Right atrium auricular region (tissue), 2 donors: ENCODE results near the gene APOC3. TPM values are rescaled to one million over a fixed set of nuclear protein-coding genes. Genes with fewer than 3 reads are reported as not detected.

Source experiments
- DNase-seq: peaks from one replicate; pipeline ENCODE4 v3.0.0-alpha.2; 2019; ENCODE audit warnings: low spot score
- H3K27ac ChIP-seq, 2 donors: fragments of 200-600 bp; sonication (generic); 1 replicate in 1 of 2; 2 replicates in 1 of 2; pipeline ENCODE4 v1.5.1; 2016 to 2019
- H3K27me3 ChIP-seq, 2 donors: fragments of 200-600 bp; sonication (generic); one replicate each; pipeline versions ENCODE4 v1.5.1 to v1.6.0; 2017 to 2019
- H3K36me3 ChIP-seq: fragments of 200-600 bp; sonication (generic); one replicate; pipeline ENCODE4 v1.5.1; 2016
- H3K4me1 ChIP-seq, 2 donors: fragments of 200-600 bp; sonication (generic); one replicate each; pipeline versions ENCODE4 v1.5.1 to v1.6.0; 2017 to 2019
- H3K4me3 ChIP-seq, 2 donors: fragments of 200-600 bp; sonication (generic); 1 replicate in 1 of 2; 2 replicates in 1 of 2; pipeline ENCODE4 v1.5.1; 2017 to 2019; ENCODE audit warnings: mild to moderate bottlenecking in 1 of 2, moderate library complexity in 1 of 2
- H3K9me3 ChIP-seq, 2 donors: fragments of 200-600 bp; sonication (generic); one replicate each; pipeline ENCODE4 v1.5.1; 2019
- total RNA-seq, 2 donors: library from RNA; depleted of rRNA; stranded (reverse); fragments of >200 nt; gene quantifications; one replicate each; pipeline ENCODE4 v1.1.0, GENCODE V29; 2016
- TF ChIP-seq, protein P1 (sequence below), 2 donors: fragments of 200-600 bp; sonication (generic); IDR thresholded peaks; one replicate each; pipeline ENCODE4 v1.5.1; 2019; ENCODE audit warnings: antibody characterized with exemption in 2 of 2

The APOC3 gene
- total RNA-seq, 2 donors from 2014 or later, result not detected

DNA sequence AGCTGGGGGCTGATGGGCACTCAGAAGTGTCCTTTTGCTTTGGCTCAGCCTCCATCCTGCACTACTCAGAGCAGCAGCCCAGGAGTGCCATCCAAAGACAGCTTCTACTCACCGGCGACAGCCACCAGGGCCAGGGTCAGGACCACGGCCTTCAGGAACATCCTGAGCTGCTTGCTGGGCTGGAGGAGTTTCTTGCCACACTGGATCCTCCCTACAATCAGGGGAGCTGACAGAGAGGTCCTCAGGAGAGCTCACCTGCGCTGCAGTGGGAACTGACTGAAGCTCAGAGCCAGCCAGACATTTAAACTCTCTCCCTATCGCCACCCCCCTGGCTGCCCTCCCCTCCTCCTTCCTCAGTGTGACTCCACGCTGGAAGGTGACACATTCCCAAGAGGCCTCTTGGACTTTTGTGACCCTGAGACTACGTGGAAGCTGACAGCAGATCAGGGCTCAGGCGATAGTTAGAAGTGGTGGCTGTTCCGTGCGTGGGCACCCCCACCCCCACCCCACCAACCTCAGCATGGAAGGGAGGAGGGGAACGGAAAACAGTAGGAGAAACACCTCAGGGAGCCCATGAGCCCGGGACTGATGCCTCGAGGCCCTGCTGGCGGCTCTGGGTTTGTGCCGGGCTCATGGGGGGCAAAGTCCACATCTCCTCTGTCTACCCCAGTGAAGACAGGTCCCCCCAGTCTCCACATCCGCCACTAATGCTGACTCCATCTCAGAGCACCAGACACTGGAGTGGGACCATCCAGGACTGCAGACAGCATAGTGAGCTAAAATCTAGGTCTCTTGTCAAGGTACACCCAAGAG, 6.5 kb upstream of the APOC3 start, which contains the start of gene APOA4:
TSS of gene APOA4 (minus strand) at position 274 of the 813 bp plus-strand sequence. CDS start at position 161, 113 bp downstream.
- Histone ChIP-seq H3K27ac (no peak within 1 kb of the TSS), H3K27me3 (no peaks in the 10 kb centered on the region), H3K9me3 (no peaks in the 10 kb centered on the region), H3K4me3 (no peak within 1 kb of the TSS), H3K4me1 (no peaks in the 10 kb centered on the region), H3K36me3 (no peaks in the 10 kb centered on the region)
- no peak for DNase-seq
- TF ChIP-seq, protein P1, sequence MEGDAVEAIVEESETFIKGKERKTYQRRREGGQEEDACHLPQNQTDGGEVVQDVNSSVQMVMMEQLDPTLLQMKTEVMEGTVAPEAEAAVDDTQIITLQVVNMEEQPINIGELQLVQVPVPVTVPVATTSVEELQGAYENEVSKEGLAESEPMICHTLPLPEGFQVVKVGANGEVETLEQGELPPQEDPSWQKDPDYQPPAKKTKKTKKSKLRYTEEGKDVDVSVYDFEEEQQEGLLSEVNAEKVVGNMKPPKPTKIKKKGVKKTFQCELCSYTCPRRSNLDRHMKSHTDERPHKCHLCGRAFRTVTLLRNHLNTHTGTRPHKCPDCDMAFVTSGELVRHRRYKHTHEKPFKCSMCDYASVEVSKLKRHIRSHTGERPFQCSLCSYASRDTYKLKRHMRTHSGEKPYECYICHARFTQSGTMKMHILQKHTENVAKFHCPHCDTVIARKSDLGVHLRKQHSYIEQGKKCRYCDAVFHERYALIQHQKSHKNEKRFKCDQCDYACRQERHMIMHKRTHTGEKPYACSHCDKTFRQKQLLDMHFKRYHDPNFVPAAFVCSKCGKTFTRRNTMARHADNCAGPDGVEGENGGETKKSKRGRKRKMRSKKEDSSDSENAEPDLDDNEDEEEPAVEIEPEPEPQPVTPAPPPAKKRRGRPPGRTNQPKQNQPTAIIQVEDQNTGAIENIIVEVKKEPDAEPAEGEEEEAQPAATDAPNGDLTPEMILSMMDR (IDR thresholded peaks at IDR 0.05), result no peak

DNA sequence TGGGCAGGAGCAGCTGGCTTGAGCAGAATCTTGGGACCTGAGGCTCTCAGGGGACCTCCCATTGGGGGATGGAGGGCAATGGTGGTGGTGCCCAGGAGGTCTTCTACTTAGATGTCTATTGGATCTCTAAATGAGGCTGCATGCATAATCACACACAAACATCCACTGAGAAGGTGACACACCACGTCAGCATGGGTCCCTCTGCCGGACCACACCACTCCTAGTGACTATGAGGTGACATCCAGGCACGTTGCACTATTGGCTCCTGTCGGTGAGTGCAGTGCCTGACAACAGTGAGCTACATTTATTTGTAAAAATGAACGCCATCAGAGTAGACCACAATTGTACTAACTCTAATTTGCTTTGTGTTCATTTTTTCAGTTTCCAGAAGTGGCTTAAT, 4.3 kb upstream of the APOC3 start:
- no peaks in the 10 kb centered on the region for H3K36me3 ChIP-seq
- no peak overlapping the region for H3K27ac ChIP-seq
- H3K27me3 ChIP-seq, result no peaks in the 10 kb centered on the region
- H3K4me3 ChIP-seq, result no peak overlapping the region
- H3K4me1 ChIP-seq, result no peaks in the 10 kb centered on the region
- DNase-seq, result no peak
- TF ChIP-seq, protein P1 (IDR thresholded peaks at IDR 0.05), result no peak
- H3K9me3 ChIP-seq, result no peaks in the 10 kb centered on the region

- Histone ChIP-seq H3K36me3 (no peaks in the 10 kb centered on the region), H3K27me3 (no peaks in the 10 kb centered on the region), H3K27ac (no peak overlapping the region), H3K4me3 (no peak overlapping the region), H3K9me3 (no peaks in the 10 kb centered on the region), H3K4me1 (no peaks in the 10 kb centered on the region)
- no peak for DNase-seq
- TF ChIP-seq, protein P1 (IDR thresholded peaks at IDR 0.05), result no peak
These were observed 3.6 kb upstream of the APOC3 start for GRCh38 chr11:116825854-116826750.

GRCh38 chr11:116826751-116827431, 2.8 kb upstream of the APOC3 start:
- H3K27me3 ChIP-seq, result no peaks in the 10 kb centered on the region
- TF ChIP-seq, protein P1 (IDR thresholded peaks at IDR 0.05), result no peak
- no peak overlapping the region for H3K27ac ChIP-seq
- H3K4me3 ChIP-seq, result no peak overlapping the region
- H3K9me3 ChIP-seq, result no peaks in the 10 kb centered on the region
- no peak for DNase-seq
- no peaks in the 10 kb centered on the region for H3K4me1 ChIP-seq
- H3K36me3 ChIP-seq, result no peaks in the 10 kb centered on the region

DNA sequence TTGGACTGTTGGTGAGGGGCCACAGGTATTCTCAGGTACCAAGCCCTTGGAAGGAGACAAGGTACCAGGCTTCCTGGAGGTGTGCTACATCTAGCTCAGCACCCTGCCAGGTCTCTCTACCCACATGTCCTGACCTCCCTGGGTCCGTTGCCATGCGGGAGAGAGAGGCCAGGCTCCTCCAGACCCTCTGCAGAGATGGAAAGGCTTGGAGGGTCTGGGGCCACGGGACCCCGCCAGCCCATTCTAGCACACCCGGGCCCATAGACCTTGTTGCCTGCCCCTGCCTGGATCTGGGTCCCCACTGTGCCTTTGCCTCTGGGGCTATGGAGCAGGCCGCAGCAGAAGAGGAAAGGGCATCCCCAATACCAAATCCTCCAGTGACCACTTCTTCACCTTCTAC, 2.2 kb upstream of the APOC3 start:
- no peaks in the 10 kb centered on the region for H3K36me3 ChIP-seq
- no peak overlapping the region for H3K27ac ChIP-seq
- no peak for DNase-seq
- TF ChIP-seq, protein P1 (IDR thresholded peaks at IDR 0.05), result no peak
- H3K4me3 ChIP-seq, result no peak overlapping the region
- no peaks in the 10 kb centered on the region for H3K4me1 ChIP-seq
- H3K9me3 ChIP-seq, result no peaks in the 10 kb centered on the region
- H3K27me3 ChIP-seq, result no peaks in the 10 kb centered on the region
